Measurements from ENCODE around the gene ABL1. TPM values are rescaled to one million over a fixed set of nuclear protein-coding genes. Genes with fewer than 3 reads are reported as not detected.
"Not testable (repeated sequence)": the region's sequence is repeated elsewhere in the genome, so short reads cannot be mapped to it uniquely, and the experiment has no call there.

ABL1 gene
- total RNA-seq, 1 donor from 2014 or later = 35.1 TPM

DNA sequence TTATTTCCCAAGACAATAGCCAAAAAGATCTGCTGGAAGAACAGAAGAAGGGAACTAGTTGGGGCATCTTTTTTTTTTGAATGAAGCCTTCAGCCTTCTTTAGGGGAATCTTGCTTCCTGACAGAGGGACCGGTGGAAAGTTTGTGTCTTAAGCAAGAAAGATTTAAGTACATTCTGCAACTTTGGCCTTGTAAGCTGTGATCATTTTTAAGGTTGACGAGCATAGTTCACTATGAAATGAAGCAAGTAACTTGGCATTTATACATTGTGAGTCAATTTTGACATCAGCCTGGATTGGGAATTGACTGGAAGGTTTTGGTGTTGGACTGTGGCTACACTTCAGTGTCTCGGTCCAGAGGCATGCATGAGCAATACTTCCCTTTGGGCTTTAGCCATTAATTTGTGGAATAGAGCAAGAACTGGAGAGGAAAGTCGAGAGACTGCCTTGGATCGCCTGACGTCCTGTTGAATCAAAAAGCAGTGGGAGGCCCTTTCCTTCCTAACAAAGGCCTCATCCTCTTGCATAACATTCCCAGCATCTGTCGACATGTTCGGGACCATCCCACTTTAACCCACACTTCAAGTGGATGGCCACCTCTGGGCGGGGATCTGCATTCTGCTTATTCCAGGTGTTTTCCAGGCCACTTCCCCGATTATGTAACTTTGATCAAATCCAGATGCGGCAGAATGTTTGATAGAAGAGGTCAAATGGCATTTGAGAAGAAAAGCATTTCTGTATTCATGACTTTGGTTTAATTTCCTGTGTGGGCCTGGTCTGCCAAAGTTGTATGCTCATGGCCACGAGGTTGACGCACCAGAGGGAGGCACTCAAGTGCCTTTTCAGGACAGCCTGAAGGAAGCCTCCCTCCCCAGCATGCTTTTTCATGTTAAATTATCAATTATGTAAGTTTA lies 12.5 kb downstream of the ABL1 start:
- intact Hi-C loops (cut with micrococcal nuclease) = no loop called here

DNA sequence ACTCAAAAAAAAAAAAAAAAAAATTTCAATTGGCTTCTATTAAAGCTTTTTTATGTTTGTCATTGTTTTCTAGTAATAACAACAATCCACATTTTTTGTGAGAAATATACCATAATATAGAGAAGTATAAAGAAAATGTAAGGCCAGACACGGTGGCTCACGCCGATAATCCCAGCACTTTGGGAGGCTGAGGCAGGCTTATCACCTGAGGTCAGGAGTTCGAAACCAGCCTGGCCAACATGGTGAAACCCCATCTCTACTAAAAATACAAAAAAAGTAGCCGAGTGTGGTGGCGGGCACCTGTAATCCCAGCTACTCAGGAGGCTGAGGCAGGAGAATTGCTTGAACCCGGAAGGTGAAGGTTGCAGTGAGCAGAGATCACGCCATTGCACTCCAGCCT lies 13.5 kb downstream of the ABL1 start:
- intact Hi-C loops (cut with micrococcal nuclease) = not testable (repeated sequence)

DNA sequence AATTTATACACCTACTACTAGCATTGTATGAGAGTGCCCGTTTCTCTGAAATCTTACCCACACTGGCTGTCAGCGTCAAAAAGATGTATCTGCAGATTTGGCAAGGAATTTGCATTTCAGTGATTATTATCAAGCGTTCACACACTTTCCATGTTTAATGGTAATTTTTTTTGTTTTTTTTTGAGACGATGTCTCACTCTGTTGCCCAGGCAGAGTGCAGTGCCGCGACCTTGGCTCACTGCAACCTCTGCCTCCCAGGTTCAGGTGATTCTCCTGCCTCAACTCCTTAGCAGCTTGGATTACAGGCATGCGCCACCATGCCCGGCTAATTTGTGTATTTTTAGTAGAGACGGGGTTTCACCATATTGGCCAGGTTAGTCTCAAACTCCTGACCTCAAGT lies 14.3 kb downstream of the ABL1 start:
- intact Hi-C loops (cut with micrococcal nuclease) = no loop called here

DNA sequence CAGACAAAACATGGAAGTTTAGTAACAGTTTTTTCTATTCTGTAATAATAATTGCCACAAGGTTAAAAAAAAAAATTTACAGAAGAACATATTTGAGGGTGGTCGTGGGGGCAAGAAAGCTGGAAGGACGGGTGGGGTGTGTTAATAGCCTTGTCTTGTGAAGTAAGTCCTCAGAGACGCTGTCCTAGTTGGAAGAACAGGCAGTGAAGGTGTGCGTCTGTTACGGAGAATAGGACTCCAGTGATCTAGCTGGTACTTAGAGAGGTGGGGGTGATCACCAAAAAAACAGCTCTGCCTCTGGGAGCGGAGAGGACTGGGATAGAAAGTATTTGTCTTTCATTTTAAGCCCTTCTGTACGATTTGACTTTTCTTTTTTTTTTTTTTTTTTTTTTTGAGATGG lies 17.7 kb downstream of the ABL1 start:
- intact Hi-C loops (cut with micrococcal nuclease) = no loop called here

DNA sequence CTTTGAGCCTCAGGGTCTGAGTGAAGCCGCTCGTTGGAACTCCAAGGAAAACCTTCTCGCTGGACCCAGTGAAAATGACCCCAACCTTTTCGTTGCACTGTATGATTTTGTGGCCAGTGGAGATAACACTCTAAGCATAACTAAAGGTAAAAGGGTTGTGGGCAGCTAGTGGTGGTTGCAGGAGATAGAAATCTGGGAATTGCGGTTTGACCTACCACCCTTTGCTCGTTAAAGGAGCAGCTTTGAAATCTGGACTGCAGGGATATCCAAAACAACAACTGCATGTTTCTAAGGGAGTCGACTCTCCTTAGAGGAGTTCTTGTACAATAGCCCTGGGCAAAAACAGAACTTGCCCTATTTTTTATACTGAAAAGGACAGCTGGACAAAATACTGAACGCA lies 19.0 kb downstream of the ABL1 start:
- intact Hi-C loops (cut with micrococcal nuclease) = no loop called here

DNA sequence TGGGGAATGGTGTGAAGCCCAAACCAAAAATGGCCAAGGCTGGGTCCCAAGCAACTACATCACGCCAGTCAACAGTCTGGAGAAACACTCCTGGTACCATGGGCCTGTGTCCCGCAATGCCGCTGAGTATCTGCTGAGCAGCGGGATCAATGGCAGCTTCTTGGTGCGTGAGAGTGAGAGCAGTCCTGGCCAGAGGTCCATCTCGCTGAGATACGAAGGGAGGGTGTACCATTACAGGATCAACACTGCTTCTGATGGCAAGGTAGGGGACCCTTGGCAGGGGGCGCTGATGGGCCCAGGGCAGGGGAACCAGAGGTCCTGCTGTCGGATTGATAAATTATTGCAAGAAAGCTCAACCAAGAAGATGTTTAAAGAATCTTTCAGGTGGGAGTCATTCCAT lies 19.8 kb downstream of the ABL1 start:
- intact Hi-C loops (cut with micrococcal nuclease) = no loop called here

DNA sequence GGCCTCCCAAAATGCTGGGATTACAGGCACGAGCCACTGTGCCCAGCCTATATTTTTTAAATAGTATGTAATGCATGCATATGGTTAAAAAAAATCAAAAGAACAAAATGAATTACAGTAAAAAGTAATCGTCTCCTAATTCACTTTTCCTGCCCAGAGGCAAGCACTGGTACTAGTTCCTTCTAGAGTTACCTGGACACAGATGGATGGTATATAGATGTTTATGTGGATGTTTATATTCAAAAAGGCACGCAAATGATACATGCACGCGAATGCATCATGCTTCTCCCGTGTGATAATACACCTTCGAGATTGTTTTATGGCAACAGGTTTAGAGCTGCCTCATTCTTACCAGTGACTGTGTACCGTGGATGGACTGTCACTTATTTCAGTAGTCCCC lies 21.4 kb downstream of the ABL1 start:
- intact Hi-C loops (cut with micrococcal nuclease) = no loop called here

DNA sequence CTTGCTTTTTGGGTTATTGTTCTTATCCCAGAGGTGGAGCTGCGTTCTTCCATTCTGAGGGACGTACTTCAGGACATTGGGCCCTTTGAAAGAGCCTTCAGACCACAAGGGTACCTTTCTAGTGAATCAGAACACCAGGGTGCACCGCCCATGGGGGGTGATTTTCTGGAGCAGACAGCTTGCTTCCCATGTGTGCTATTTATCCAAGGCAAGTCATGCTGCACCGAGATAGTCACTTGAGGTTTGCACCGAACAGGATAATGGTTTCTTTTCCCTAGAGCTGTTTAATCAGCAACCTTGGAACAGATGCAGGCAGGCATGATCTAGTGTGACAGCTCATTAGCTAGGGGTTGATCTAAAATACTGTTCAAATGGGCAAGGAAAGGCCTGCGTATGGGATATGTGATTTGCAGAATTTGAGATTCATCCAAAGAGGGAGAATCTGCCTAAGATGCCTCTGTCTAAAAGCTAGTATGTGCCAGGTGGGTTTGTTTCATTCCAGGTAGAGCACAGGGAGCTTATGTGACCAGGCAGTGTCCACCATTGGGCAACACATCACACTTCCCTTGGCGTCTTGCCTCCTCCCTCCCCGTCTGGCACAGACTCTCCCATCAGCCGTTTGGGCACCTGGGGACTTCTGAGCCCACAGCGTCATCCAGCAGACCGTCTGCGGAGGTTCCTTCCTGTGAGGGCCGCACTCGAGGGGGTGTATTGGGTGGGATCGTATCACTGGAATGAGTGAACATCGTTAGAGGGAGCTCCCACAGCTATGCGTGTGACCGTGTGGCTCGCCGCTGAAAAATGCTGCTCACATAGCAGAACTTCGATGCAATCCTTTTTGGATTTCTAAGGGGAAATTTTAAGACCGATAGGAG lies 23.0 kb downstream of the ABL1 start:
- intact Hi-C loops (cut with micrococcal nuclease) = no loop called here

DNA sequence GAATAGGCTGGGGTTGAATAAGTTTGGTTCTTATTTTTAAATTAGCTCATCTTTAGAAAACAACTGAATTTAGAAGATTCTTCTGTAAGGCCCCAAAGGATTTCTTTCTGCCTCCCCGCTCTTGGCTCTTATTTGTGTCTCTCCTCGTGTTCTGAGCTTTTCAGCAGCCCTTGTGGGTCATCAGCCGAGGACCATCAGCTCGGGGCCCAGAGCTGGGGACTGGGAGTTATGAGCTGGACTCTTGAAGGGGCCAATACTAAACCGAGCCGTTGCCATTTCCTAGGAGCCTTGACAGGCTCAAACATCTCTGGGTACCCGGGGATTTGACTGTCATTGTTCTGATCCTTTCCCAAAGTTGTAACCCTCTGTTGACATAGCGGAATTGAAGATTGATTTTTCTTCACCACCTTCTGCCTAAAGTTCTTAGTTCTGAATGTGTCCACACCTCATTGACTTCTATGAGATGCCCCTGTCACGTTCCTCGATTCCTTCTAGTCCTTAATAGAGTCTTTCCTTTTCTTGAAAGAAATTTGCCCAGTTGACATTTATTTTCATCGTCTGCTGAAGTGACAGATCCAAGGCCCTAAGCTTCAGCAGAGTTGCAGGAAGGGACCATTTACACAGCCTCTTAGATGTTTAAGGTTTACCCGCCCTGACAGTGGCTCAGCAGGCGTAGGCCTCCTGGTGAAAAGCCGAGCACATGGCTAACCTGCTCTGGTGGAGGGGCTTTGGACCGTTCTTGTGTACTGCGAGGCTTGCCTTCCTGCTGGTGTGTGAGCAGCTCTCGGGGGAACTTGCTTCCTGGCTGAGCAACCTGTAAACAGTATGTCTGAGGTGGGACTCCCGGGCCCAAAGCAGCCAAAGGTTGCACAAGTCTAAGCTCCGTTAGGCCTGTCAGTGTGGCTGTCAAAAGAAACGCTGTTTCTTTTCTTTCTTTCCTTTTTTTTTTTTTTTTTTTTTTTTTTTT lies 24.0 kb downstream of the ABL1 start:
- intact Hi-C loops (cut with micrococcal nuclease) = no loop called here

DNA sequence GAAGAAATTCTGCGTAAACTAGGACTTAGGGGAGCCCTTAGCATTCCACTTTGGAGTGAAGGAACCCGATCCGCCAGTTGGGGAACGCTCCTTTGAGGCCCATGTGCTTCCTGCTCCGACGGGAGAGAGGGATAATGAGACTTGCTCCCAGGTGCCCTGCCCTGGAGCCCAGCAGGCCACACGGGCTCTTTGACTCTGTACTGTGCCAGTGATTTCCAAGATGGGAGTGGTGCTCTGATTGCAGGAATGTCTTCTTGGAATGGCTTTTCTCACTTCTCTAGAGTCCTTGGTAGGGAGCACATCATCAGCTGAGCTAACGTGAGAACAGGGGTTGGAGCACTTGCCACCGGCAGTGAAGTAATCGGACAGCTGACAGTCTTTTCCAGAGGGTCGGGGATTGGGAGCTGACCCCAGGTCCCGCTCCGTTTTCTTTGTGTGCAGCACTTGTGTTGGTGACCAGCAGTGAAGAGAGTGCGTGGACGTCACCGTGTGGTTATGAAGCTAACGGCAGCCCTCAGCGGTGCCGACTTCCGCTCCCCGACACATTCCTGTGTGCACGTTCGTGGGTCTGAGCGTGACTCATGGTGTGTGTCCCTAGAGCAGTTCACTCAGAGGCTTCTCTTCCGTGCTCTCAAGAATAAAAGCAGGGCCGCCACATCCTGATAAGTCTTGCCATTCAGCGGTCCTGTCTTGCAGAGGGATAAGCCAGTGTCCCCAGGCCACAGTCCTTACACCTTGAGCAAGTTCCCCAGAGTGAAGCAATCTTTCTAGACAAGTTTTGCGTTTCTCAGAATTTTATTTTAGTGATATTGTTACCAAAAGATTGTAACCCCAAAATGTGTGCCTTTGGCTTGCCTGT lies 25.6 kb downstream of the ABL1 start:
- intact Hi-C loops (cut with micrococcal nuclease) = no loop called here

DNA sequence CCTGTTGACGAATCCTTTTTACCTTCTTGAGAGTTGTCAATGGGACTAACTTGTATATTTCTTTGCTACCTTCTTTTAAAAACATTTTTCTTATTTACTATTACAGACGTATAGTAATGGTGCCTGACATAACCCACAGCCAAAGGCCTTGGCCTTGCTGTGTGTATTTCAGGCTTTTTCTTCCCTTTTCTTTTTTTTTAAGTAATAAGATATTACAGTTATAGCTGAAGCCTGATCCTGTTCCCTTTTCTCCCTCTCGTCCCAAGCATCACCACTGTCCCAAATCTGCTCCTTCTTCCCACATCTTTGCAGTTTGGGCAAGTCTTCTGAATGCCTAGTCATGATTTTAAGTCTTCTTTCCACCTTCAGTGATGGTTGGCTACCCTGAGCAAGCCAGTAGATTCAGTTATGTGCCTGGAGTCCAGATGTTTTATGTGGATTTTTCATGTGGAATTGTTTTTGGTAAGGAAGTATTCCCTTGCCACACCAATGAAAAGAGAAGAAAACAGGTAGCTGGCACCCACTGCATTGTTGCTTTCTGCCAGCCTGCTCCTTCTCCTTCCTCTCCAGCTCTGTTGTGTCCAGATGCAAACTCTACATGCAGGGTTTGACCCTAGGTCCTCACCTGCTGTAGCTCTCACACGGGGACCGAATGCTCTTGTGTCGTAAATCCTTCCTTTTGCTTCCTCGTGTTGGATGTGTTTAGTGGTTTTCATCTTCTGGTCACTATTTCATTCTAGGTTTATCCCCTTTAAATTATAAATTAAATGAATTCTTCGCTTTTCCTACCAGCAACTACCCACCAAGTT lies 26.5 kb downstream of the ABL1 start:
- intact Hi-C loops (cut with micrococcal nuclease) = no loop called here

DNA sequence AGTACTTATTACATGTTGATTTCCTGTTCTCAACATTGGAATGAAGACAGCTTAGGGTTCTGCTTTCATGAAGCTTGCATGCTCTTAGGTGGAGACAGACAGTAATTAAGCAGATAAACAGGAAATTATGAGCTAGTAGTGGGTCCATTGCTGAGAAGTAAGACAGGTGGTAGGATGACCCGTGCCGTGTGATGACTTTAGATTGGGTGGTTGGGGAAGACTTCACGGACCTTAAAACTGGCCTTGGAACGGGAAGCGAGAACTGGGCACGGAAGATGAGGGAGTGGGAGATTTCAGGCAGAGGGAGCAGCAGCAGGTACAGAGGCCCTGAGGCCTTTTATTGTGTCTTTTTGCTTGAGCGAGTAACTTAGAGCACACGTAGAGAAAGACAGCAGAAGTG lies 27.2 kb downstream of the ABL1 start:
- intact Hi-C loops (cut with micrococcal nuclease) = no loop called here

DNA sequence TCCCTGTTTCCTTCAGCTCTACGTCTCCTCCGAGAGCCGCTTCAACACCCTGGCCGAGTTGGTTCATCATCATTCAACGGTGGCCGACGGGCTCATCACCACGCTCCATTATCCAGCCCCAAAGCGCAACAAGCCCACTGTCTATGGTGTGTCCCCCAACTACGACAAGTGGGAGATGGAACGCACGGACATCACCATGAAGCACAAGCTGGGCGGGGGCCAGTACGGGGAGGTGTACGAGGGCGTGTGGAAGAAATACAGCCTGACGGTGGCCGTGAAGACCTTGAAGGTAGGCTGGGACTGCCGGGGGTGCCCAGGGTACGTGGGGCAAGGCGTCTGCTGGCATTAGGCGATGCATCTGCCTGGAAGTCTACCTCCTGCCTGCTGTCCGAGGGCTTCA lies 27.7 kb downstream of the ABL1 start:
- intact Hi-C loops (cut with micrococcal nuclease) = loop anchor here (1.0 kb wide), 4 partner anchors 91 to 161 kb away; no protein-coding TSS in a partner anchor

DNA sequence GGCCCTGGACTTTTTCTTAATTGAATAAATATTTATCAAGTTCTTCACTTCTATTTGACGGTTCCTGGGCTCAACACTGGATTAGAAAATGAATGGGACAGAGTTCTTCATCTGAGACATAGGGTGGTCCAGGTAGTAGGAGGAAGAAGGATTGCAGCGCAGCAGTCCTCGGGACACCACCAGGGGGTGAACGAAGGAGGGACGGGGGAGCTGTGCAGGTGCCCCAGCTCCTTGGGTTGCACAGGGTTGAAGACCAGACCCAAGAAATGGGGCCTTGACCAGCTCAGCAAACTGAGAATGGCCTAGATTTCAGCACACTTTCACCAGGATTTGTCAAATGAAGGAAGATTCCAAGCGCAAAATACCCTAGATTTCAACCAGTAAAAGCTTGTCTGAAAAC lies 29.5 kb downstream of the ABL1 start:
- intact Hi-C loops (cut with micrococcal nuclease) = no loop called here

DNA sequence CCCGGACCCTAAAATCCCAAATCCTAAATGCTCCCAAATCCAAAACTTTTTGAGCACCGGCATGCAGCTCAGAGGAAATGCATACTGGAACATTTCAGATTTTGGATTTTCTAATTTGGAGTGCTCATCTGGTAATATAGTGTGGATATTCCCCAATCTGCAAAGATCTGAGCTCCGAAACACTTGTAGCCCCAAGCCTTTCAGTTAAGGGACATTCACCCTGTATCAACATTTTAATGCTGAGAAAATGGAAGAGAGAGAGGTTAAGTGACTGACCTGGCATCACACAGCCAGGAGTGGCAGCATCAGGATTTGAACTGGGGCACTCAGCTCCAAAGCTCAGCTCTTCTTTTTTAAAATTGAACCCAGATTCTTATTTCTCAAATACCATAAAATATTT lies 30.9 kb downstream of the ABL1 start:
- intact Hi-C loops (cut with micrococcal nuclease) = loop anchor here (1.0 to 5.0 kb wide), 2 partner anchors 75 to 404 kb away; no protein-coding TSS in a partner anchor

DNA sequence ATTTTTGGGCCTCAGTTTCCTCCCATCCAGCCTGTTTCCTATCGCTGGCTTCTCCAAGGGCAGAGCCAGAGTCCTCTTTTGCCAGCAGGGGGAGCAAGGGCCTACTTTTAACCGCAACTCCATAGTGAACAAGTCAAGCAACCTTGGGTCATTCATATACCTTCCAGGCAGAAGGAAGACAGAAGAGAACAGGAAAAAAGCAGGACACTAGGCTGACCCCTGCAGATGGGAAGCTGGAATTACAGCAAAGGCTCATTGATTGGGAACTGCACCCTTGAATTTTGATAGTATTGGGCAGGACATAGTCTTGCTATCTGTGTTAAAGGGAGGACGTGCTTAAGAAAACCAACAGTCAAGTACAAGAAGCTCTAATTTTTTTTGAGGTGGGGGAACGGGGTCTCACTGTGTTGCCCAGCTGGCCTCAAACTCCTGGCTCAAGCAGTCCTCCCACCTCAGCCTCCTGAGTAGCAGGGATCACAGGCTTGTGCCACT lies 31.5 kb downstream of the ABL1 start:
- intact Hi-C loops (cut with micrococcal nuclease) = loop anchor here (1.0 to 5.0 kb wide), 2 partner anchors 75 to 404 kb away; no protein-coding TSS in a partner anchor

DNA sequence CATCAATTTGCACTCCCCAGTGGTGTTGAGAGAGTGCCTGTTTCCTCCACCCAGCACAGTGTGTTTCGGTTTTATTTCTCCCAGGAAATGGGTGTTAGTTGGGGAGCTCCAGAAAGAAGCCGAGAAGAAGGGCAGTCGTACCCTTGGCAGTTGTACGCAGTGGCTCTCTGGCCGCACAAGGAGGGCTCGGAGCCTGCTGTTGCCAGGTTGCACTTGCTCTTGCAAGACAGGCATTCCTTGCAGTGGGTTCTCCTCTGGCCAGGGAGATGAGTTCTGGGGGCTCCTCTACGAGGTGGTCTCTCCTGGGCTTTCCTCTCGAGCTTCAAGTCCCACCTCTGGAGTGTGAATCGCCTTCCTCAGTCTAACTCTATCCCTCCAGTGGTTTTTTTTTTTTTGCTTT lies 32.5 kb downstream of the ABL1 start:
- intact Hi-C loops (cut with micrococcal nuclease) = loop anchor here (5.0 kb wide), 1 partner anchor 405 kb away; no protein-coding TSS in a partner anchor

DNA sequence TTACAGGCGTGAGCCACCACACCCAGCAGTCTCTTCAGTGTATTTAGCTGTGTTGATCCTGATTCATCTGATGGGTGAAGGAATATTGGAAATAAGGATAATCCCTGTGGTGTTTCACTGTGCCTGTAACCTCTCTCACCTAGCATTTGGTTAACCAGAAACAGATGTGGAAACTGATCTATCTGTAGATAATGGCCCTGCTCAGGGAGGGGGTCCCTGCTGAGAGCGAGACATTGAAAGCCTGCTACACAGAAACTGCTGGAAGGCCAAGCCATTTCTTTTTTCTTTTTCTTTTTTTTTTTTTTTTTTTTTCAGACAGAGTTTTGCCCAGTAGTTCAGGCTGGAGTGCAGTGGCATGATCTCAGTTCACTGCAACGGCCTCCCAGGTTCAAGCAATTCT lies 33.2 kb downstream of the ABL1 start:
- intact Hi-C loops (cut with micrococcal nuclease) = loop anchor here (5.0 kb wide), 1 partner anchor 406 kb away; no protein-coding TSS in a partner anchor

DNA sequence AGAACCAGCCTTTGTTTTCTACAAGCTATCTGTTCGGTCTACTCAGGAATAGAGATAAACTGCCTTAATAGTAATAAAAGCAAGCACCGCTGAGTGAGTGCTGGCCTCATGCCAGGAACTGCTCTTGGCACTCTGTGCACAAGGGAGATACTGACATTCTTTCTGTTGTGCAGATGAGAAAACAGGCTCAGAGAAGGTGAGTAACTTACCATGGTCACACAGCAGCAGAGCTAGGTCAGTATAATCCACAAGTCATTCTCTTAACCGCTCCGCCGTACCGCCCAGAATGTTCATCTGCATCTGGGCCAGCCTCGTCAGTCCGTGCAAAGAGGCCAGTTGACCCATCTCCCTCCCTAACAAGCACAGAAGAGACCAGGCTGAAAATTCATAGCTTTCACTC lies 34.2 kb downstream of the ABL1 start:
- intact Hi-C loops (cut with micrococcal nuclease) = loop anchor here (5.0 kb wide), 1 partner anchor 407 kb away; no protein-coding TSS in a partner anchor
